T-helper 1 cell (primary cell): ENCODE measurements around the gene MCM3AP.
"Not testable (repeated sequence)": the region's sequence is repeated elsewhere in the genome, so short reads cannot be mapped to it uniquely, and the experiment has no call there.

ENCODE experiments used
- DNase-seq, 5 donors: peaks; one replicate each; pipeline ENCODE4 v3.0.0-alpha.2; 2012 to 2020

The MCM3AP gene

DNA sequence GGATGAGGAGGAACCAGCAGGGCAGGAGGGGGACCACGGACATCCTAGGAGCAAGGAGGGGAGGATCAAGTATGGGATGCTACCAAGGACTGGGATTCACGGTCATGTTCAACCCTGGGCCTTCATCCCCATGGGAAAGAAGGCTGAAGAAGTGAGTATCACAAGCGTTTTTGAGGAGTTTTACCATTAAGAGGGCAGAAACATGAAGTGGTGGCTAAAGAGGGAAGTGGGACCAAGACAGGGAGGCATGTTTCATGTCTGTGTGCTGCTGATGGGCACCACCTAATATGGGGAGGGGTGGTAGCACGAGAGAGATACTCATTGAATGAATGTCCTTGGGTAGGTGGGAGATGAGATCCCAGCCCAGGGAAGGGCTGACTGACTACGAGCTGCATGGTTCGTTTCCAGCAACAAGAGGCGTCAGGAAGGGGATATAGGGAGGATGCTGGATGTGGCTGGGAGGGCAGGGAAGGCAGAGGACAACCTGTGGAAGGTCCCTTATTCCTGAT is 45.5 kb downstream of the MCM3AP start:
- no peak for DNase-seq

DNA sequence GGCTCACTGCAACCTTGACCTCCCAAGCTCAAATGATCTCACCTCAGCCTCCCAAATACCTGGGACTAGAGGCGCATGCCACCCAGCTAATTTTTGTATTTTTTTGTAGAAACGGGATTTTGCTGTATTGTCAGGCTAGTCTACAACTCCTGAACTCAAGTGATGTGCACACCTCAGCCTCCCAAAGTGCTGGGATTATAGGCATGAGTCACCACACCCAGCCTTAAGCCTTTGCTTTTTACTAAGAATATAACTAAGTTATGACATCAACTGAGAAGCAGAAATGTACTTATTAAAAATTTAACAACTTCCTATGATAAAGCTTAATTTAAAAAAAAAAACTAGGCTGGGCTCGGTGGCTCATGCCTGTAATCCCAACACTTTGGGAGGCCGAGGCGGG is 47.9 kb downstream of the MCM3AP start:
- no peak for DNase-seq

DNA sequence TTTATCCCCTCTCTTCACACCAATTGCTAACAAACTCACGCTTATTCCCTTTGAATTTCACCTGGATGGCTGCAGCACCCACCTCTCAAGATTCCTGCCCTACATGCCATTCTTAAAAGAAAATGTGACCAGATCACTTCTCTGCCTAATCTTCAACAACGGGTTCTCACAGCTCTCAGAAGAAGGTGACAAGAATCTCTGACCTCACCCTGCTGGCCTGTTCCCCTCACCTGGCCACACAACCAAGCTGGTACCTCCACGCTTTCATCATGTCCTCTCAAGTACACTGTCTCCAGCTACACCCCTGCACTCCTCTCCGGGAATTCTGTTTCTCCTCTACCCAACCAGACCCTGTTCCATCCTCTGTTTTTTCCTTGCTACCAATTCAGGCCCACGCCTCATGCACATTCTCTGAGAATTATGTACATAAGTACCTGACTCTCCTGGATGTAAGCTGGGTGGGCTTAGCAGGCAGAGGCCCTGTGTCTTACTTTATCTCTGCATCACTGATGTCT is 50.9 kb downstream of the MCM3AP start:
- no peak for DNase-seq

DNA sequence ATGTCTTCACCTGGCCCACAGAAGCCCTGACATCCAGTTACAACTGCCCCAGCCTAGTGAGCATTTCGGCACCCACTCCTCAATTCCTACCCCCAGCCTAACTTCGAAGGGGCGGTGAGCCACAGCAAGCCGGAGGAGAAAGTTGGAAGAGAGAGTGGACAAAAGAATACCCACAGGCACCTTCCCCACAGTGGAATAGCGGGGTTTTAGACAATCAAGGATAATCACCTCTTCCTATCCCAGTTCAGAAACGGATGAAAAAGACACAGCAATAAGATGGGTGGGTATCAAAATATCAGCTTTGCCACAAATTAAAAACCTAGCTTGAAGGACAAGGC is 55.5 kb downstream of the MCM3AP start:
- no peak for DNase-seq

DNA sequence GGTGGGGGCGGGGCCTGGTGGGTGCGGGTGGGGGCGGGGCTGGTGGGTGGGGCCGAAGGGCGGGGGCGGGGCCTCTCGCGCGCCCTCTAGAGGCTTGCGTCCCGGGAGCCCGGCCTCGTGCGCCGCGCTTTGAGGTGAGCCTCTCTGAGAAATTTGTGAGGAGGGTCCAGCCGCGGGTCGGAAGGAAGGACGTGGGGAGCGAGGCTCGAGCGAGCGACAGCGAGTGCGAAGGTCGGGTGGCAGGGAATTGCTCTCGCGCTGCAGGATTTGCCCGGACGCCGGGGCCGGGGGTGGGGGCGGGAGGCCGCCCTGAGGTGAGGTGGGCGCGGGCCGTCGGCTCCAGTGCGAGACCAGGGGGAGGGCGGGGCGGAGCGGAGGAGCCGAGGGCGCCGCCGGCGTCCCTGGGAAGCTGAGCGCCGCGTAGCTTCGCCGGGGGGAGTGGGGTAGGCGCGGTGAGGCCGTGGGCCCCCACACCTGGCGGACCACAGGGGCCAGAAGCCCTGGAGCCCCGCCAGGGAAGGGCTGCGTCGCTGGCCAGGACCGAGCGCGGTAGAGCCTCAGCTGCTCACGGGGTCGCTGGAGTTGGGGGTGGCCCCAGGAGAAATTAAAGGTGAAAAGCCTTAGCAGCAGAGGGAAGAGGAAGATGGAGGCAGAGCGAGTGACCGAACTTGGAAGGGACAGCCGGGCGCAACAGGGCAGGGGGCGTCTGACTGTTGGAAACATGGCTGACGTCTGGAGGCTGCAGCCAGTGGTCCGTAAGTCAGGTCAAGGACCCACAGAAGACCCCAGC is 56.1 kb downstream of the MCM3AP start:
- peak in 2 of 5 donors; percentile 35 to 50 for DNase-seq

DNA sequence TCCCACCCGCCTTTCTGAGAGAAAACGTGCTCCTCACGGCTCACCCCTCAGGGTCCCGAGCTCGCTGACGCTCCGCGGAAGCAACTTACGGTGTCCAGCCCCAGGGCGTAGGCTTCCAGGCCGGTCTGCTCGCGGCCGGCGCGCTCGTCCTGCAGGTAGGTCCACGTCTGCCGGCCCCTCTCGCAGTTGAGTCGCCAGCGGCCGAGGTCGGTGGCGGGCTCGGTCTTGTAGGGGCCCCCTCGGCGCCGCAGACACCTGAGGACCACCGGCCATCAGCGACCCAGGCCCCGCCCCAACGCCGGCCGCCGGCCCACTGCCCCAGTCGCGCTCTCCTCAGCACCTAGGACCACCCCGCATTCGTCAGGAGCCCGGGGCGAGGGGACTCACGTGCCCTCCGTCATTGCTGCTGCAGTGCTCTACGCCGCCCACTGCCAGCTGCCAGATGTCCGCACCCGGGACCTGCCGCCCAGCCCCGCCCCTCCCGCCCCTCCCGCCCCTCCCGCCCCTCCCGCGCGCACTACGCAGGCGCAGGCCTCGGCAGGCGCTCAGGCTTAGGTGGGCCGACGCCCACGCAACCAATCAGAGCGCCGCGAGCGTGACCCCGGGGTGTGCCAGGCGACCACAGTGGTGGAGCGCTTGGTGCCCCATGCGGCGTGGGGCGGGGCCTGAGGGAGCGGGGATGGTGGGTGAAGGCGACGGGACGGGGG is 56.9 kb downstream of the MCM3AP start, which contains the start of gene LSS:
Gene LSS, minus strand, starts transcription at position 430 of the 707 bp plus-strand sequence. Its CDS starts 29 bp downstream, at position 401.
- peak; percentile 96 to 99 (median 98) for DNase-seq

DNA sequence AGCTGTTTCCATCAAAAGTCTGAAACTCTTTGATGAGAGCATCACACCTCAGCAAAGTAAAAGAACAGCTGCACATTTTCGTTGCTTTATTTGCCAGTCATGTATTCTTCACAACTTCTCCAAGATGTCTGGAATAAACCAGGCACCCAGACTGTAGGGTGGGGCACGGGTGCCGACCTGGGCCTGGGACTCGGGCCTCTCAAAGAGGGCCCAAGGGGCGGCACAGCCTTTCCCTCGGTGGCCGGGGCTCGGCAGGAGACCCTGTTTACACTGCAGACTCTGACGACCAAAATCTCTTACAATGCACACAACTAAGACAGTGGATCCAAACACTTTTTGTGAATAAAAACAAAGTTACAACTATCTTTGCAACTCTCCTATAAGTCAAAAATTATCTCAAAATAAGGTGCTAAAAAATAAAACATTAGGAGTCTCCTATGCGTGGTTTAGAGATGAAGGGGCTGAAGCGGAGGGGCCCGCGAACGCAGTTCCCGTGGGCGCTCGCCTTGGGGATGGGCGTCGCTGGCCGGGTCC is 57.5 kb downstream of the MCM3AP start:
- DNase-seq = no peak

DNA sequence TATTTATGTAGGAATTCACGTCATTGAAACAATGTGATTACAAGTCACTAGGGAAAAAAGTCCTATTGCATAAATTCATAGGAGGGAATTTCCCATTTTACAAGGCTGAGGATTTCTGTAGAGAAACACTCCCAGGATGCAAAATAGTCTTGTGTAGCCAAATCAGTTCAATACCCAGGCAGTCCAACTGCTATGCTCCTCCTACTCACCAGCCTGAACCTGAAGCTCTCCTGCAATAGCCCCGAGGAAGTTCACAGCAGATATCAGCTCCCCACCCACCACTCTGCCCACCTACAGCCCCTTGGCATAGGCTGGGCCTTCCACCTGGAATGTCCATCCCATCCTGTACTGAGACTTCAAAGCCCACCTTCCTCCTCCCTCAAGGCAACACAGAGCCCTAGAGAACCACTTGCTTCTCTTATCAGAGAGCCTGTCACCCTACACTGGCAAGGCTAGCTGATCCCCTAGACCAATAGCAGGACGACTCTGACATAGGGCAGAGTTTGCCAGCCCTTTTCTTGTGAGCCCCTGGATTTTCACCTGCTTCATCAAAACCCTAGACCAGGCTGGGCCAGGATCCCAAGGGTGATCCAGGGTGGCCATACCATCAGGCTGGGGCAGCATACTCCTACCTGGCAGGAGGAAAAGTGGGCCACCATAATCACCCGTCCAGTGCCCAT is 58.4 kb downstream of the MCM3AP start:
- no peak for DNase-seq

DNA sequence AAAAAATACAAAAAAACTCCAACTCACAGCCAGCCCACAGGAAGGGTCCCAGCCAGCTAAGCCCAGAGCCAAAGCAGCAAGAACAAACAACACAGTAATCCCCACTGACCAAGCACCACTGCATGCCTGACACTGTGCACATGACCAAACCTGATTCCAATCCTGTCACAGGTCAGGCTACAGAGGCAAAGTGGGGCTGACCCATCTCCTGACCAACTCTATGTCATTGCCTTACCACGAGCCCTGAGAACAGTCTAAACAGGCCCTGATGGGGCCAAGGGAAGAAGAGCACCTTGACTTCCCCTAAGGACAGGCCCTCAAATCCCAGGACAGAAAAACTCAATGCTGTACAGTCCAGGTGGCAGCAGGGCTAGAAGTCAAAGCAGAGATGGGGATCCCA is 59.3 kb downstream of the MCM3AP start:
- DNase-seq = no peak

DNA sequence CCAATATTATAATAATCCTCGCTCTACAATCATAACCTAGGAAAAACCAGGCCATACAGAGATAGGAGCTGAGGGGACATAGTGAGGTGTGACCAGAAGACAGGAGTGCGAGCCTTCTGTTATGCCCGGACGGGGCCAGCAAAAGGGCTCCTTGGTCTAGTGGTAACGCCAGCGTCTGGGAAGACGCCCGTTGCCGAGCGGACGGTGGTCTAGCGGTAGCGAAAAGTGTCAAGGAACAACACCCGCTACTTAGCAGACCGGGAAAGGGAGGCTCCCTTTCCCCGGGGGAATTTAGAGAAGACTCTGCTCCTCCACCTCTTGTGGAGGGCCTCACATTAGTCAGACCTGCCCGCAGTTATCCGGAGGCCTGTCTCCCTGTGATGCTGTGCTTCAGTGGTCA is 61.8 kb downstream of the MCM3AP start:
- not testable (repeated sequence) for DNase-seq

DNA sequence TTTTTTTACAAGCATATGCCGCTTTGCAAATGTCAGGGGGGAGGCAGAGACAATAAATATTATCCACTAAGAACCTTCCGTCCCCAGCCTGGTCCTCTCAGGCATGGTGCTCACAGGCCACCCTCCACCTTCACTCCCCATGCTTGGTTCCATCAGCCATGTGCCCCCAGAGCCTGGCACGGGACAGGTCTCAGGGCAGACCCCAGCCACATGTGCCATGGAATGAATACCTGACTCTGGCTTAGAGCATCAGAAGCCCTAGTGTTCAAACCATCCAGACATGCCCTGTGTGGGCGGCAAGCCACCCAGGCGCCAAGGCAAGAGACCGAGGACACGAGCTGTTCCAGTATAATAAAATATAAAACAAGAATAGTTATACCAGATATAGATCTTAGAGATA is 62.2 kb downstream of the MCM3AP start:
- no peak for DNase-seq

DNA sequence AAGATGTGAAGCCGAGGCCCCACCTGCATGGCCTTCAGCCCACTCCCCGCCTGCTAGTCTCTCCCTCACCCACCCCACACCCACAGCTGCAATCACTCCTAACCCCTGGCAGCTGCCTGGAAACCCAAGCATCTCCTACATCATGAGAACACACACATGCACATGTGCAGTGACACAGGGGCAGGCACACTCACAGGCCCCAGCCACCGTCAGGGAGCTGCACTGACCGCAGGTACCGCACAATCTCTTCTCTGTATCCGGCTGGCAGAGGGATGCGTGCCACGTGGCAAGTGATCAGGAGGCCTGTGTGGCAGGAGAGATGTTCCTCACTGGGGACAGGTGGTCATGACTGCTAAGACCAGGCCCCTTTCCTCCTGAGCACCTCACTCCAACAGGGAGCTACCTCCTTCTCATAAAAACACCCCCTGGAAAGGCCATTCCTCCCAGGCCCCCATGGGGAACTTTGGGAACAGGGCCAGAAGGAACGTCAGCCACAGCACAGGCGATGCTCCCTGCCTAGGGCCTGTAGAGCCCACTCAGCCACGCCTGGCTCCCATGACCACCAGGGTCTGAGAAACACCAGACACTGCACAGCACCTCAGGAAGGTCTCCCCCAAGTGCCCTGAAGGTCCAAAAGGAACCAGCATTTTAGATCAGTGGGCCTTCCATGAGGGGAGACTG is 62.8 kb downstream of the MCM3AP start:
- DNase-seq = no peak

DNA sequence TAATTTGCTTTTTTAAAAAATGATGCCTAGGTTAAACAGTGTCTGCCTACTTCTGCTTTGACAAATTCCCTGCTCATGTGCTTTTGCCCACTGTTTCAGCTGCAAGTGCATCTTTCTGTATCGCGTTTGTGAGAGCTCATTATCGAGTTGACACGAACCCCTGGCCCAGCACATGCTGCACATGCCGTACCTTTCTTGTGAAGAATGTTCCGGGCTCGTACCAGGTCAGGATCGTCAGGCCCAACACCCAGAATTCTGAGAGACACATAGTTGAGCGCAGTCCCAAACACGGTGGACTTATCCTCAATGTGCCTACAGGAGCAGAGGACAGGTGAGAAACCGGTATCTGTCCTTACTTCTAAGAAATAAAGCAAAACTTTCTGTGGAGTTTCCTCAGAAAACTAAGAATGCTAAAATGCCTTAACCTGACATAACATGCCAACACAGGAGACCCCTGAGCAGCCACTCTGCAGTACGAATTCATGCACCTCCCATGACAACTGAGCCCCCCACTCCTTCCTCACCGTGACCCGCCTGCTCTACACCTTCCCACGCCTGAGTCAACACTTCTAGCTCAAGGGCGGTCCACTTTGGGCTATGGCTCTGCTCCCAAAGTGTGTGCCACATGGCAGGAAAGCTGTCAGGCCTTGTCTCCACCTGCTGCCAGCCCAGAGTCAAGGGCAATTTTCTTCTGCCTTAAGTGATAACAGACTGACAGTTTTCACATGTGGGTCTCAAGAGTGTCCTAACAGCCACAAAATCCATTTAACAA is 63.6 kb downstream of the MCM3AP start:
- no peak for DNase-seq

DNA sequence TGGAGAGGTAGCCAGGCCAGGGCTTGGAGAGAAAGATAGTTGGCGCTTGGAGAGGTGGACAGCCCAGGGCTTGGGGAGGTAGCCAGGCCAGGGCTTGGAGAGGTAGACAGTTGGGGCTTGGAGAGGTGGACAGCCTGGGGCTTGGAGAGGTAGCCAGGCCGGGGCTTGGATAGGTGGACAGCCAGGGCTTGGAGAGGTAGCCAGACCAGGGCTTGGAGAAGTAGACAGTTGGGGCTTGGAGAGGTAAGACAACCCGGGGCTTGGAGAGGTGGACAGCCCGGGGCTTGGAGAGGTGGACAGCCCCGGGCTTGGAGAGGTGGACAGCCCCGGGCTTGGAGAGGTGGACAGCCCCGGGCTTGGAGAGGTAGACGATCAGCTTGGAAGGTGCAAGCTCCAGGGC is 64.6 kb downstream of the MCM3AP start:
- DNase-seq = no peak

DNA sequence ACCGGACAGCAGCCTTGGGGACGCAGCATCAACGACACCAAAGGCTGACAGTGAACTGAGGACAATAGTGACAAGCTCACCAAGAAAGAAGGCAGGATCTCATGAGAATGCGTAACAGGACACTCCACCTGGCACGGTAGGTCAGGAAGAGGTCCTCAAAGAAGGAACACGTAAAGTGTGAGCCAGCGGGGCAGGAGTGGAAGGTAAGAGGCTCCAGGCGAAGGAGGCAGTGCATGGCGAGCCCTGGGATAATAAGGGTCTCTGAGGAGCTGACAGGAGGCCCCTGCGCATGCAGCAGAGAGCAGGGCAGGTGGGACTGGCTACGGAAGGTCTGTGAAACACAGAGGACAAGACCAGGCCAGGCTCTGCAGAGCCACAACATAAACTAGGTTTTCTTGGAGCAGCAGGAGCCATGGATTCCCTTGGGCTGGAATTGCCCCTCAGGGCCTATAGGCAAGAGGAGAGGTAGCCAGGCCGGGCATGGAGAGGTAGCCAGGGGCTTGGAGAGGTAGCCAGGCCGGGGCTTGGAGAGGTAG is 65.1 kb downstream of the MCM3AP start:
- no peak for DNase-seq

DNA sequence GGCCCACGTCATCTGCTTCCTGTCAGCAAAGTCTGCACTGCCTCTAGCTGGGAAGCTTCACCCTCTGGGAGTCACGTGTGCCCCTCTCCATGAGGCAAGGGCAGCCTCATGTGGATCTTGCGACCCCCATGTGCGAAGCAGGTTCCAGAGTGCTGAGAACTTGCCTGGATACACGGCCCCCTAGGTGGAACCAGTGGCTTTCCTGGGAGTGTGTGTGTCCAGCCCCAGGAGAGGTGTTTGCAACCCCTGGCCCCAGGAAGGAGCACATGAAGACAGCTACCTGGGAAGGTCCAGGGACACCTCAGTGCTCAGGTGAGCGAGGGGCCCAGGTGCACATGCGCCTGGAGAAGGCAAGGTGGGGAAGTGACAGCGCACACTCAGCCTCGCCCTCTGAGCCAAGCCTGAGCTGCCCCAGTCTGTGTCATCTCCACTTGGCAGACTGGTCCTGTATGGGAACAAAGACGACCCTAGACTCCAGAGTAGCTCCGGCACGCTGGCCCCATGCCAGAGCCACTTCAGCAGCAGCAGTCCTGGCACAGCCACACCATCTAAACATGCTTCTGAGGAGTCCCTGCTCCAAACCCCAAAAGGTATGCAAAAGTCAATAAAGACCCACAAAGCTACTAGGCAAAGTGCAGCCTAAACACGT is 65.7 kb downstream of the MCM3AP start:
- no peak for DNase-seq

DNA sequence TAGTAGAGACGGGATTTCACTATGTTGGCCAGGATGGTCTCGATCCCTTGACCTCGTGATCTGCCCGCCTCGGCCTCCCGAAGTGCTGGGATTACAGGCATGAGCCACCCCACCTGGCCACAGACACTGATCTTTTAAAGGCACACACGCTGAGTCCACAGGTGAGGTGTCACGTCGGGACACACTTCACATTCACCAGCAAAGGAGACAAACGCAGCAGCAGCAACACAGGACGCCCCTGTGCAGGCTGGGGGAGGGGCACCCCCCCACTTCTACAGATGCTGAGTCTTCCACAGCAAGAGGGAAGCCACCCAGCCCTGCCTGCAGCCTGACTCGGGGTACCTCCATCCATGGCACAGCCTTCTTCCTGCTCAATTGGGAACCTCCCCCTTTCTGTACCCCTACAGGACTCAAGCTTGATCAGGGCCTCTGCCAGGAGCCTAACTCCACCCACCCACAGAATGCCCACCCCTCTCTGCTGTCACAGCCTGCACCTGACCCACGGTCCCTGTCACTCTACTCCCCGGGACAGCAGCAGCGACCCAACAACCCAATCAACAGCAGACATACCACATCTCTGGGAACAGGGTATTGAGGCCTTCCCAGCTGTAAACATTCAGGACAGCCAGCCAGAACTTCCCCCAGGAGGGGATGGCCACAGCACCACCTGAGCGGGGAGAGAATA is 66.4 kb downstream of the MCM3AP start:
- no peak for DNase-seq

DNA sequence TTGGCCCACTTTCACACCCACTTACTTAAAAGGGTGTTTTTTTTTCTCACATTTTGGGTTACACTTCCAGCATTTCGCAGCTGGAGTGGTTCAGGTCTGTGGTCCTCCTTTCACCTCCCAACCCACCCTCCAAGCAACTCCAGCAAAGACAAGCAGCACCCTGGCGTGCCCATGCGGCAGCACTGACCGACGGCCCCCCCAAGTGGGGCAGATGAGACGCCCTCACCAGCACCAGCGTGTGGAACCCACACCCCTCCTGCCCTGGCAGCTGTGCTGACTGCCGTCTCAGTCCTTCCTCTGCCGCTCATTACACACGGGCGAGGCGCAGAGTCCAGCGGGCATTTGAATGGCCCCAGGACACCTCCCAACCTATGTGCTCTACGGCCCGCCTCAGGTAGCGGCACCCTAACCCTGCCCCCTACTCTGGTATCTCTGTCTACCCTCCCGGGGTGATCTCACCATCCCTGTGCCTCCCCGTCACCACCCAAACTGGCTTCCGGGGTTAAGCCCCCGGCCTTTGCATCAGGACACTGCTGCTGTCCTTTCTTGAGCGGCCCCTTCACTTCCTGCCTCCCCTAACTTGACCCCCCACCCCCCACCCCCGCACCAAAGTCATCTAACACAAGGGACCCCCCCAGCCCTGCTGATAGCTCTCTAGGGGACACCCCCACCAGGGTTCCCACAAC is 67.8 kb downstream of the MCM3AP start:
- no peak for DNase-seq

DNA sequence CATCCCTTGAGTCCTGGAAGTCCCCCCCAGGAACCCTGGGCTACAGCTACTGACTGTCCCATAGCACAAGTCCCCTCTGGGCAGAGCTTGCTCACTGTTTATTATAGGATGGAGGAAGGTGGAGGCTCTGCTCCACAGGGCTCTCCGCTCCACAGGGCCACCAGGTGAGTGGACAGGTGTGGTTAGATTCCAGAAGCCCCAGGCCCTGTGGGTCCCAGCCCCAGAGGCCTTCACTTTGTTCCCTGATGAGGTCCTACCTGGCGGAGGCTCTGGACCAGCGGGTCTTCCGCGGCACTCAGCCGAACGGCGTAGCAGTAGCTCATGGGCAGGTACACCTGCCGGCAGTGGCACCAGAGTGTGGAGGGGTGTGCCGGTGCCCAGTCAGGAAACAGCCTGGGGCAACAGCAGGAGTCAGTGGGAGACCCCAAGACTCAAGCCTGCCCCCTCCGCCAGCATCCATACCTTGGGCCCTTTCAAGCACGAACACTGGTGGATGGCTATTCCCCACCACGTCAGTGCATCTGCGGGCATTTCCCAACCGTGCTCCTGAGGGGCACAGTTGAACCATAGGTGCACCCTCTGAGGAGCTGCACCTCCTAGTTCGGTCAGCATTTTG is 69.2 kb downstream of the MCM3AP start:
- DNase-seq = no peak
